Duodenal mucosa (tissue), 2 donors: ENCODE results near the gene BICRAL.
"Not testable (repeated sequence)": the region's sequence is repeated elsewhere in the genome, so short reads cannot be mapped to it uniquely, and the experiment has no call there.

Experiments
- H3K27ac ChIP-seq: one replicate; pipeline ENCODE4 v1.7.0; 2013; ENCODE audit warnings: low read depth, low read length
- H3K27me3 ChIP-seq, 2 donors: one replicate each; pipeline ENCODE4 v1.7.0; 2013; ENCODE audit warnings: low read length in 2 of 2, control low read depth in 1 of 2; ENCODE audit not compliant: insufficient read depth in 2 of 2, control insufficient read depth in 1 of 2
- H3K36me3 ChIP-seq, 2 donors: one replicate each; pipeline ENCODE4 v1.7.0; 2013; ENCODE audit warnings: low read length in 2 of 2, control low read depth in 1 of 2; ENCODE audit not compliant: insufficient read depth in 2 of 2, control insufficient read depth in 1 of 2
- H3K4me1 ChIP-seq, 2 donors: one replicate each; pipeline ENCODE4 v1.7.0; 2013; ENCODE audit warnings: low read length in 2 of 2, control low read depth in 1 of 2; ENCODE audit not compliant: insufficient read depth in 2 of 2, control insufficient read depth in 1 of 2
- H3K4me3 ChIP-seq, 2 donors: one replicate each; pipeline ENCODE4 v1.7.0; 2013; ENCODE audit warnings: low read length in 2 of 2, low read depth in 1 of 2
- H3K9ac ChIP-seq, 2 donors: one replicate each; pipeline ENCODE4 v1.7.0; 2013; ENCODE audit warnings: low read length in 2 of 2, low read depth in 1 of 2
- H3K9me3 ChIP-seq, 2 donors: one replicate each; pipeline ENCODE4 v1.7.0; 2013; ENCODE audit warnings: low read length in 2 of 2, control low read depth in 1 of 2; ENCODE audit not compliant: control insufficient read depth in 1 of 2

Gene BICRAL

GRCh38 chr6:42891199-42891722 is 109.4 kb downstream of the BICRAL start:
- H3K4me1 ChIP-seq: peaks cover 4 to 11% of the 10 kb centered on the region in 2 donors
- no peaks in the 10 kb centered on the region for H3K27me3 ChIP-seq
- H3K27ac ChIP-seq: peak overlapping the region; percentile 13
- no peaks in the 10 kb centered on the region for H3K36me3 ChIP-seq
- no peaks in the 10 kb centered on the region for H3K9me3 ChIP-seq
- H3K4me3 ChIP-seq: peak overlapping the region; percentile 87 to 90
- H3K9ac ChIP-seq: peak overlapping the region; percentile 78 to 91

GRCh38 chr6:42894041-42894828 is 112.4 kb downstream of the BICRAL start:
- H3K9ac ChIP-seq, H3K27ac ChIP-seq, H3K4me3 ChIP-seq: not testable (repeated sequence)

DNA sequence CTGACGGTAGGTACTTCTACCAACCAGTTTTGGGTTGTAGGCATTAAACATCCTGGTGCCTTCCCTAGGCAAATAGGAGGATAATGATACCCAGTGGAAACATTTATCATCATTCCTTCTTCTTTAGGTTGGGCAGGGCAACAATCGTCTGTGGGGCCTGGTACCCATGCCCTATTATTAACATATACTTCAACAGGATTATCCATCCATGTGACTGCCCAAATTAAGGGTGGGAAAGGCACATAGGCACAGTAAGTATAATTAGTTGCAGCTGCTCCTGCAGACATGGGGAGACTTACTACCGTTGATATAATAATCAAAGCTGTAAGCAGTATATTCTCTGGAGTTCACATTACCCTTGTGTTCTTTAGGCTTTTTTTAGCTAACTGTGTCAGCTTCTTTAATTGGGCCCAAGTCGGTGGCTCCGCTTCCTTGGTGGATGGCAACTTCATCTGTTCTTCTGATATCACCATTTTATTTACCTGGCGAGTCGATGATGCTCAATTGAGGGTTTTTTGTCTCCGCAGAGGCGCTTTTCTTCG is 114.4 kb downstream of the BICRAL start:
- H3K9me3 ChIP-seq: no peaks in the 10 kb centered on the region
- H3K27me3 ChIP-seq: no peaks in the 10 kb centered on the region
- no peak overlapping the region for H3K27ac ChIP-seq
- no peak overlapping the region for H3K9ac ChIP-seq
- H3K36me3 ChIP-seq: no peaks in the 10 kb centered on the region
- no peak overlapping the region for H3K4me3 ChIP-seq
- peaks cover 0 to 2% of the 10 kb centered on the region in 2 donors for H3K4me1 ChIP-seq

More at GRCh38 chr6:42894041-42894828, 112.4 kb downstream of the BICRAL start:
- H3K4me1 ChIP-seq: peaks cover 4 to 11% of the 10 kb centered on the region in 2 donors
- not testable (repeated sequence) for H3K36me3 ChIP-seq, H3K9me3 ChIP-seq, H3K27me3 ChIP-seq

- no peaks in the 10 kb centered on the region for H3K27me3 ChIP-seq
- H3K9ac ChIP-seq: no peak overlapping the region
- H3K9me3 ChIP-seq: no peaks in the 10 kb centered on the region
- no peak overlapping the region for H3K4me3 ChIP-seq
- H3K4me1 ChIP-seq: peaks cover 0 to 5% of the 10 kb centered on the region in 2 donors
- no peaks in the 10 kb centered on the region for H3K36me3 ChIP-seq
- H3K27ac ChIP-seq: no peak overlapping the region
Observed at GRCh38 chr6:42898891-42899361, 117.1 kb downstream of the BICRAL start.

DNA sequence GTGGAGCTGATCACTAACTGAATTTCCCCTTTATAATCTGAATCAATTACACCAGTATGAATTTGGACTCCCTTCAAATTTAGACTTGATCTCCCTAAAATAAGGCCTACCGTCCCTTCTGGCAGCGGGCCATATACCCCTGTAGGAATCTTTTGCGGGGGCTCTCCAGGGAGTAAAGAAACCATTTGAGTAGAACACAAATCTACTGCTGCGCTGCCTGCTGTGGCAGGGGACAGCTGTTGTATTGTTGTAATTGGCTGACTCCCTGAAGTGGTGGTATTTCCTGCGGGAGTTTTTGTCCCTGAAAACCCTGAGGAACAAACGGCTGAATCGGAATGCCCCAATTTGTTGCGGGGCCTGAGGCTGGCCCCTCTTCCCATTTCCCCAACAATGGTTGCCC is 118.0 kb downstream of the BICRAL start:
- Histone ChIP-seq H3K36me3 (no peaks in the 10 kb centered on the region), H3K27me3 (no peaks in the 10 kb centered on the region), H3K4me1 (peaks cover 0 to 5% of the 10 kb centered on the region in 2 donors), H3K27ac (no peak overlapping the region), H3K9me3 (no peaks in the 10 kb centered on the region), H3K4me3 (no peak overlapping the region), H3K9ac (no peak overlapping the region)

GRCh38 chr6:42901538-42901957 is 119.7 kb downstream of the BICRAL start:
- Histone ChIP-seq H3K4me3 (peak overlapping the region; percentile 10 to 23), H3K9ac (no peak overlapping the region), H3K27me3 (no peaks in the 10 kb centered on the region), H3K27ac (no peak overlapping the region), H3K4me1 (peaks cover 0 to 5% of the 10 kb centered on the region in 2 donors), H3K9me3 (no peaks in the 10 kb centered on the region), H3K36me3 (no peaks in the 10 kb centered on the region)

- peak overlapping the region; percentile 2 to 44 for H3K9ac ChIP-seq
- not testable (repeated sequence) for H3K4me1 ChIP-seq, H3K36me3 ChIP-seq, H3K27ac ChIP-seq, H3K9me3 ChIP-seq, H3K27me3 ChIP-seq
- peak overlapping the region; percentile 25 to 43 for H3K4me3 ChIP-seq
Observed at GRCh38 chr6:42902429-42903263, 120.8 kb downstream of the BICRAL start.

GRCh38 chr6:42904467-42904866 is 122.6 kb downstream of the BICRAL start:
- H3K36me3 ChIP-seq: no peaks in the 10 kb centered on the region
- H3K9ac ChIP-seq: no peak overlapping the region
- no peaks in the 10 kb centered on the region for H3K9me3 ChIP-seq
- H3K27ac ChIP-seq: no peak overlapping the region
- peaks cover 0 to 5% of the 10 kb centered on the region in 2 donors for H3K4me1 ChIP-seq
- H3K4me3 ChIP-seq: no peak overlapping the region
- H3K27me3 ChIP-seq: no peaks in the 10 kb centered on the region

GRCh38 chr6:42907336-42907735 is 125.5 kb downstream of the BICRAL start:
- Histone ChIP-seq H3K4me3 (no peak overlapping the region), H3K27ac (no peak overlapping the region), H3K9ac (no peak overlapping the region), H3K36me3 (no peaks in the 10 kb centered on the region), H3K27me3 (no peaks in the 10 kb centered on the region), H3K9me3 (no peaks in the 10 kb centered on the region), H3K4me1 (no peaks in the 10 kb centered on the region)

DNA sequence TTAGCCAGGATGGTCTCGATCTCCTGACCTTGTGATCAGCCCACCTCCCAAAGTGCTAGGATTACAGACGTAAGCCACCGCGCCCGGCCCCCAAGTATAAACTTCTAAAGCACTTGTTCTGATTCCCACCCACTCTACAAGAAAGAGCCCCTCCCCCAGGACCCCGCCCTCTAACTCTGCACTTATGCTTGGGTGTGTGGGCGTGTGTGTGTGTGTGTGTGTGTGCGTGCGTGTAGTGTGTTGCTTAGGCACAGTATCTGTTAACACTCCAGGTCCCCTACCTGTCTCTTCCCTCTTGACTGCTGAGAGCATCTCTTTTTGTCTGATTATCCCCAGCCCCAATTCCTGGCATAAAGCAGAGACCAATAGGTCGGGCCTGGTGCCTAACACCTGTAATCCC is 128.0 kb downstream of the BICRAL start:
- no peaks in the 10 kb centered on the region for H3K9me3 ChIP-seq
- H3K4me1 ChIP-seq: no peaks in the 10 kb centered on the region
- H3K27ac ChIP-seq: no peak overlapping the region
- no peaks in the 10 kb centered on the region for H3K27me3 ChIP-seq
- no peak overlapping the region for H3K4me3 ChIP-seq
- H3K36me3 ChIP-seq: no peaks in the 10 kb centered on the region
- H3K9ac ChIP-seq: no peak overlapping the region
